DND-41 (cell line): ENCODE data around the gene FBRSL1.

ENCODE experiments used
- ATAC-seq: fragments of 200-7000 bp; cut with Tn5 transposase; 3 replicates; pipeline ENCODE4 v1.9.1; 2021; ENCODE audit warnings: low read depth; ENCODE audit not compliant: insufficient read depth
- DNase-seq: peaks from one replicate; pipeline ENCODE4 v3.0.0-alpha.2; 2020
- H2AFZ ChIP-seq: 2 replicates; pipeline ENCODE4 v1.6.0; 2012; ENCODE audit warnings: low read depth, low read length
- H3K27ac ChIP-seq: 2 replicates; pipeline ENCODE4 v1.5.1; 2012; ENCODE audit warnings: low read length, inconsistent platforms
- H3K27me3 ChIP-seq: fragments of 200-600 bp; sonication (generic); 2 replicates; pipeline ENCODE4 v1.6.0; 2012; ENCODE audit warnings: low read length, mild to moderate bottlenecking, inconsistent platforms; ENCODE audit not compliant: insufficient read depth, poor library complexity
- H3K36me3 ChIP-seq: 2 replicates; pipeline ENCODE4 v1.5.1; 2012; ENCODE audit warnings: low read length, inconsistent platforms; ENCODE audit not compliant: insufficient read depth
- H3K4me1 ChIP-seq: 2 replicates; pipeline ENCODE4 v1.5.1; 2012; ENCODE audit warnings: mild to moderate bottlenecking, low read length; ENCODE audit not compliant: insufficient read depth
- H3K4me2 ChIP-seq: 2 replicates; pipeline ENCODE4 v1.6.0; 2012; ENCODE audit warnings: mild to moderate bottlenecking, moderate library complexity, low read length, inconsistent platforms; ENCODE audit not compliant: insufficient read depth
- H3K4me3 ChIP-seq, 2 experiments: fragments of 200-600 bp in 1 of 2; shearing (Covaris generic) in 1 of 2; 2 replicates each; pipeline ENCODE4 v1.5.1; 2012 to 2016; ENCODE audit warnings: inconsistent platforms in 2 of 2, low read length in 2 of 2, mild to moderate bottlenecking in 2 of 2, low read depth in 1 of 2, moderate library complexity in 1 of 2
- H3K79me2 ChIP-seq: 2 replicates; pipeline ENCODE4 v1.6.0; 2012; ENCODE audit warnings: low read length, inconsistent platforms; ENCODE audit not compliant: insufficient read depth
- H3K9ac ChIP-seq: 2 replicates; pipeline ENCODE4 v1.6.0; 2012; ENCODE audit warnings: low read depth, mild to moderate bottlenecking, inconsistent platforms, low read length, moderate library complexity
- H3K9me3 ChIP-seq: 2 replicates; pipeline ENCODE4 v1.5.1; 2012; ENCODE audit warnings: low read length, moderate library complexity, mild to moderate bottlenecking, inconsistent platforms; ENCODE audit not compliant: insufficient read depth, severe bottlenecking
- H4K20me1 ChIP-seq: 2 replicates; pipeline ENCODE4 v1.6.0; 2012; ENCODE audit warnings: low read length; ENCODE audit not compliant: insufficient read depth
- CTCF ChIP-seq: IDR thresholded peaks from 2 replicates; pipeline ENCODE4 v1.5.1; 2012; ENCODE audit warnings: borderline replicate concordance, low read length, moderate library complexity, mild to moderate bottlenecking; ENCODE audit not compliant: poor library complexity, severe bottlenecking; ENCODE audit errors: extremely low read depth
- EZH2 ChIP-seq: IDR thresholded peaks from 3 replicates; pipeline ENCODE4 v1.6.1; 2012; ENCODE audit warnings: borderline replicate concordance, low read depth, mild to moderate bottlenecking, moderate library complexity, low read length, inconsistent platforms; ENCODE audit not compliant: severe bottlenecking

The FBRSL1 gene

GRCh38 chr12:132550830-132551640, 61.1 kb downstream of the FBRSL1 start:
- no peak overlapping the region for H3K4me3 ChIP-seq
- no peak overlapping the region for H3K9ac ChIP-seq

GRCh38 chr12:132551641-132552031, 61.7 kb downstream of the FBRSL1 start:
- no peak overlapping the region for H3K9ac ChIP-seq
- no peak for TF ChIP-seq CTCF
- TF ChIP-seq EZH2: no peak
- H4K20me1 ChIP-seq: no peaks in the 10 kb centered on the region

More at GRCh38 chr12:132550830-132551640, 61.1 kb downstream of the FBRSL1 start:
- Histone ChIP-seq H3K79me2 (no peaks in the 10 kb centered on the region), H3K4me1 (no peaks in the 10 kb centered on the region), H4K20me1 (peaks cover under 1% of the 10 kb centered on the region; the same call in 1 of the 2 replicates), H3K27me3 (no peaks in the 10 kb centered on the region), H3K4me2 (no peak overlapping the region), H3K36me3 (peaks cover 2% of the 10 kb centered on the region; the same call in 1 of the 2 replicates), H3K9me3 (no peaks in the 10 kb centered on the region), H2AFZ (no peak overlapping the region), H3K27ac (no peak overlapping the region)
- DNase-seq: no peak
- ATAC-seq: no peak
- TF ChIP-seq EZH2 (no peak), CTCF (no peak)

GRCh38 chr12:132554845-132555630, 65.1 kb downstream of the FBRSL1 start:
- Histone ChIP-seq H3K27me3 (peaks cover 3% of the 10 kb centered on the region), H3K4me3 (no peak overlapping the region), H2AFZ (no peak overlapping the region), H3K36me3 (peaks cover 2% of the 10 kb centered on the region; the same call in 1 of the 2 replicates), H3K4me2 (no peak overlapping the region), H3K4me1 (peaks cover 10% of the 10 kb centered on the region), H3K27ac (no peak overlapping the region), H4K20me1 (no peaks in the 10 kb centered on the region), H3K9me3 (no peaks in the 10 kb centered on the region), H3K9ac (no peak overlapping the region), H3K79me2 (peaks cover 1% of the 10 kb centered on the region)
- DNase-seq (peak; percentile 59), ATAC-seq (0 out of 3 replicates have a peak, but pooled peaks have one; percentile 22)
- TF ChIP-seq EZH2 (no peak), CTCF (peak; percentile 64)

More at GRCh38 chr12:132551641-132552031, 61.7 kb downstream of the FBRSL1 start:
- no peak for ATAC-seq
- Histone ChIP-seq H3K9me3 (no peaks in the 10 kb centered on the region), H3K27me3 (no peaks in the 10 kb centered on the region), H3K27ac (no peak overlapping the region), H3K4me1 (no peaks in the 10 kb centered on the region), H2AFZ (no peak overlapping the region), H3K4me2 (no peak overlapping the region), H3K36me3 (peaks cover 2% of the 10 kb centered on the region; the same call in 1 of the 2 replicates), H3K79me2 (no peaks in the 10 kb centered on the region), H3K4me3 (no peak overlapping the region)
- no peak for DNase-seq
